Measurements from ENCODE around the gene MCAM.

DNA sequence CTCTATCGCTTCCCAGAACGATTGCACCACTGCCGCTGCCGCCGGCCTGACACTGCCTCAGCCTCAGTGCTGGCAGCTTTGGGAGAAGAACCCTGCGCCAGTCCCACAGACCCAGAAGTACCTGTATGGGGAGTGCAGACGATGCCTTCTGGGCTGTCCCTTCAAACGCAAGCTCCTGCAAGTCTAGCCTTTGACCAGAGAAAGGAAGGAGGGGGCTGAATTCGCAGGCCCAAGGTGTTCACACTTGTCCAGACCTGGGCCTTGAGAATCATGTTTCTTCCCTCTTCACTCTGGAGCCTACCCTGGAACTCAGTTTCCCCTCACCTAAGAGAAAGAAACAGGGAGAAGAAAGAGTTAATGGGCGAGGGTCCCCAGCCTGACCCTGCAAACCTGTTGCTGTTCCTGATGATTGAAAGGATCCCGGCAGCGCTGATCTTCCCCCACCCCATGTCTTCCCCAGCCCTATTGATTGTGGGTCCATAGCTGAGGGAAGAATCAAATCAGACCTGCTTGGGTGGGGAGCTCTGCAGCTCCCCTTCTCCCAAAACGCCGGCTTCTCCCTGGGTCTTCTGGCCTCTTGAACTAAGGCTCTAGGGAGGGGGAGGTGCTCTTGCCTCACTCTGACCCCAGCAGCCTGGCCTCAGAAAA is 786 bp upstream of the MCAM start:
- no peak for TF ChIP-seq TEAD4 (IDR thresholded peaks at IDR 0.05)
- TF ChIP-seq EP300 (IDR thresholded peaks at IDR 0.05; ENCODE audit: borderline replicate concordance) = no peak
- TF ChIP-seq, protein P1, sequence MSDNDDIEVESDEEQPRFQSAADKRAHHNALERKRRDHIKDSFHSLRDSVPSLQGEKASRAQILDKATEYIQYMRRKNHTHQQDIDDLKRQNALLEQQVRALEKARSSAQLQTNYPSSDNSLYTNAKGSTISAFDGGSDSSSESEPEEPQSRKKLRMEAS (IDR thresholded peaks at IDR 0.05) = no peak
- TF ChIP-seq CEBPB (IDR thresholded peaks at IDR 0.05) = no peak
- no peak for TF ChIP-seq NFIC (IDR thresholded peaks at IDR 0.05)
